Umbilical cord (tissue), 2 donors: Measurements from ENCODE around the gene TMEM225B. TPM values are rescaled to one million over a fixed set of nuclear protein-coding genes. Genes with fewer than 3 reads are reported as not detected.
"Not testable (repeated sequence)": the region's sequence is repeated elsewhere in the genome, so short reads cannot be mapped to it uniquely, and the experiment has no call there.

Experiments used
- DNase-seq: peaks from one replicate; pipeline ENCODE4 v3.0.0-alpha.2; 2015; ENCODE audit warnings: low spot score
- total RNA-seq: library from RNA; depleted of rRNA; stranded (reverse); fragments of >200 nt; gene quantifications from one replicate; pipeline ENCODE4 v1.2.3, GENCODE V29; 2014; ENCODE audit warnings: low replicate concordance; ENCODE audit not compliant: insufficient read depth

TMEM225B gene
- not detected for total RNA-seq

- DNase-seq, result no peak
Observed at GRCh38 chr7:99597762-99598501, at the start of gene TMEM225B. TMEM225B (plus strand) TSS chr7:99598267; CDS start chr7:99604389, 6,122 bp downstream.

- DNase-seq, result not testable (repeated sequence)
Observed at GRCh38 chr7:99549545-99549944, 48.5 kb upstream of the TMEM225B start.

- DNase-seq, result no peak
Observed at GRCh38 chr7:99551334-99551733, 46.7 kb upstream of the TMEM225B start.

GRCh38 chr7:99551767-99552463 lies 46.2 kb upstream of the TMEM225B start, which contains the start of gene FAM200A:
FAM200A (minus strand) TSS chr7:99552114; CDS start chr7:99548407, 3,707 bp downstream.
- peak; percentile 96 for DNase-seq

- DNase-seq, result no peak
Observed at GRCh38 chr7:99553039-99553438, 45.0 kb upstream of the TMEM225B start.

- DNase-seq, result no peak
Observed at GRCh38 chr7:99554939-99555338, 43.1 kb upstream of the TMEM225B start.

- DNase-seq, result no peak
Observed at GRCh38 chr7:99557196-99557607, 40.9 kb upstream of the TMEM225B start.

- DNase-seq, result no peak
Observed at GRCh38 chr7:99557940-99558305, 40.1 kb upstream of the TMEM225B start.

- DNase-seq, result peak; percentile 95
Observed at GRCh38 chr7:99558306-99559174, 39.5 kb upstream of the TMEM225B start, which contains the start of gene ZNF655. ZNF655 (plus strand) TSS chr7:99558642; CDS start chr7:99560560, 1,918 bp downstream.

GRCh38 chr7:99559175-99559915 lies 38.7 kb upstream of the TMEM225B start:
- no peak for DNase-seq

GRCh38 chr7:99560834-99561736 lies 37.0 kb upstream of the TMEM225B start:
- DNase-seq, result peak; percentile 59

- no peak for DNase-seq
Observed at GRCh38 chr7:99561737-99562051, 36.4 kb upstream of the TMEM225B start.

- no peak for DNase-seq
Observed at GRCh38 chr7:99562114-99562784, 35.8 kb upstream of the TMEM225B start.

- DNase-seq, result peak; percentile 92
Observed at GRCh38 chr7:99562832-99563231, 35.2 kb upstream of the TMEM225B start.

GRCh38 chr7:99563650-99564049 lies 34.4 kb upstream of the TMEM225B start:
- no peak for DNase-seq

GRCh38 chr7:99568770-99569169 lies 29.3 kb upstream of the TMEM225B start:
- not testable (repeated sequence) for DNase-seq

GRCh38 chr7:99571768-99572167 lies 26.3 kb upstream of the TMEM225B start:
- DNase-seq, result no peak

- DNase-seq, result no peak
Observed at GRCh38 chr7:99573257-99573656, 24.8 kb upstream of the TMEM225B start.

GRCh38 chr7:99576251-99576650 lies 21.8 kb upstream of the TMEM225B start:
- DNase-seq, result no peak
